Measurements from ENCODE around the gene RAB3IP. TPM values are rescaled to one million over a fixed set of nuclear protein-coding genes. Genes with fewer than 3 reads are reported as not detected.

Gene RAB3IP
- total RNA-seq, 1 donor from 2014 or later = 16.5 TPM

GRCh38 chr12:69698769-69699540, 39.7 kb upstream of the RAB3IP start, which contains the start of gene BEST3:
Gene BEST3, minus strand, starts transcription at chr12:69699303. Its CDS starts 1,505 bp downstream, at chr12:69697798.
- H3K36me3 Mint-ChIP-seq (ENCODE audit: unreplicated experiment) = no peaks in the 10 kb centered on the region
- peaks cover 3% of the 10 kb centered on the region for H3K27me3 Mint-ChIP-seq (ENCODE audit: unreplicated experiment)
- H3K4me1 Mint-ChIP-seq (ENCODE audit: unreplicated experiment) = no peaks in the 10 kb centered on the region
- H3K27ac Mint-ChIP-seq (ENCODE audit: unreplicated experiment) = no peak within 1 kb of the TSS
- TF ChIP-seq, protein P1, sequence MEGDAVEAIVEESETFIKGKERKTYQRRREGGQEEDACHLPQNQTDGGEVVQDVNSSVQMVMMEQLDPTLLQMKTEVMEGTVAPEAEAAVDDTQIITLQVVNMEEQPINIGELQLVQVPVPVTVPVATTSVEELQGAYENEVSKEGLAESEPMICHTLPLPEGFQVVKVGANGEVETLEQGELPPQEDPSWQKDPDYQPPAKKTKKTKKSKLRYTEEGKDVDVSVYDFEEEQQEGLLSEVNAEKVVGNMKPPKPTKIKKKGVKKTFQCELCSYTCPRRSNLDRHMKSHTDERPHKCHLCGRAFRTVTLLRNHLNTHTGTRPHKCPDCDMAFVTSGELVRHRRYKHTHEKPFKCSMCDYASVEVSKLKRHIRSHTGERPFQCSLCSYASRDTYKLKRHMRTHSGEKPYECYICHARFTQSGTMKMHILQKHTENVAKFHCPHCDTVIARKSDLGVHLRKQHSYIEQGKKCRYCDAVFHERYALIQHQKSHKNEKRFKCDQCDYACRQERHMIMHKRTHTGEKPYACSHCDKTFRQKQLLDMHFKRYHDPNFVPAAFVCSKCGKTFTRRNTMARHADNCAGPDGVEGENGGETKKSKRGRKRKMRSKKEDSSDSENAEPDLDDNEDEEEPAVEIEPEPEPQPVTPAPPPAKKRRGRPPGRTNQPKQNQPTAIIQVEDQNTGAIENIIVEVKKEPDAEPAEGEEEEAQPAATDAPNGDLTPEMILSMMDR (IDR thresholded peaks at IDR 0.05) = no peak
- no peak for DNase-seq (ENCODE audit: extremely low spot score, unreplicated experiment)
- H3K4me3 Mint-ChIP-seq (ENCODE audit: unreplicated experiment) = no peak within 1 kb of the TSS
- no peaks in the 10 kb centered on the region for H3K9me3 Mint-ChIP-seq (ENCODE audit: unreplicated experiment)

DNA sequence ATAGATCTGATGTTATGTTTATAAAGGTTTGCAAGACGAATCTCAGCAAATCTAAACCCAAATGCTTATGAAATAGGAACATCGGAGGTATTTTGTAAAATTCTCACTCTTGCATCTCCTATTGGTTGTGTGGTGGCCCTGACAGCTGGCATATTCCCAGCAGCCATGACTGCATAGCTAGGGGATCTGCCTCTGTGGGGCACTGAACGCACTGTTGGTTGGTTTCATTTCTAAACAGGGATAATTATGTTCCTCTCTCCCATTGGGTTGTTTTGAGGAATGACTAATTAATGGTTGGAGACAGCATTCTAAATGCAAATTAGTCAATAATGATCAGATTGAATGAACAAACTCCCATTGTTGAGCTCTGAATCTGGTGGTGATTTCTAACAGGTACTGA, 36.8 kb upstream of the RAB3IP start:
- Mint-ChIP-seq H3K36me3 (ENCODE audit: unreplicated experiment) (no peaks in the 10 kb centered on the region), H3K27me3 (ENCODE audit: unreplicated experiment) (peaks cover 3% of the 10 kb centered on the region)

GRCh38 chr12:69703146-69703642, 35.5 kb upstream of the RAB3IP start:
- peaks cover 3% of the 10 kb centered on the region for H3K27me3 Mint-ChIP-seq (ENCODE audit: unreplicated experiment)
- no peaks in the 10 kb centered on the region for H3K36me3 Mint-ChIP-seq (ENCODE audit: unreplicated experiment)
- no peaks in the 10 kb centered on the region for H3K9me3 Mint-ChIP-seq (ENCODE audit: unreplicated experiment)
- no peaks in the 10 kb centered on the region for H3K4me1 Mint-ChIP-seq (ENCODE audit: unreplicated experiment)
- no peak overlapping the region for H3K4me3 Mint-ChIP-seq (ENCODE audit: unreplicated experiment)
- no peak for DNase-seq (ENCODE audit: extremely low spot score, unreplicated experiment)
- TF ChIP-seq, protein P1 (IDR thresholded peaks at IDR 0.05) = no peak
- no peak overlapping the region for H3K27ac Mint-ChIP-seq (ENCODE audit: unreplicated experiment)

More for the DNA sequence above, 36.8 kb upstream of the RAB3IP start:
- Mint-ChIP-seq H3K9me3 (ENCODE audit: unreplicated experiment) (no peaks in the 10 kb centered on the region), H3K4me1 (ENCODE audit: unreplicated experiment) (no peaks in the 10 kb centered on the region), H3K4me3 (ENCODE audit: unreplicated experiment) (no peak overlapping the region), H3K27ac (ENCODE audit: unreplicated experiment) (no peak overlapping the region)
- TF ChIP-seq, protein P1 (IDR thresholded peaks at IDR 0.05) = no peak
- DNase-seq (ENCODE audit: extremely low spot score, unreplicated experiment) = no peak

DNA sequence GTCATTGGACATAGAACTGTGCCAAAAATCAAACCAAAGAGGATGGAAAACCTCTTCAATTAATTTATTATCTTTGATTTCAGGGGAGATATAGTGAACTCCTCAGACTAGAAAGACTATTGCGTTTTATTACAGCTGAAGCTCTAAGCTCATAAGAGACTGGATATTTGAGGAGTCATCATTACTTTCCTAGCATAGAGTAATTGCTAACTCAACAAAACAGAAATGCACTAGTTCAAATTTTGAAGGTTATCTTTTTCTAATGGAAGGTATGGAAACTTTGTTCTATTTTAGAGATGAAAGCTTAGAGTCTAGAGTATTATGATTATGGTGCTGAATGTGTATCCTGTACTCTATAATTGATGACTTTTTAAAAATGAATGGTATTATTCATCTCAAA, 34.3 kb upstream of the RAB3IP start:
- Mint-ChIP-seq H3K9me3 (ENCODE audit: unreplicated experiment) (peaks cover 5% of the 10 kb centered on the region), H3K27me3 (ENCODE audit: unreplicated experiment) (peaks cover 3% of the 10 kb centered on the region), H3K4me1 (ENCODE audit: unreplicated experiment) (no peaks in the 10 kb centered on the region), H3K27ac (ENCODE audit: unreplicated experiment) (no peak overlapping the region), H3K4me3 (ENCODE audit: unreplicated experiment) (no peak overlapping the region), H3K36me3 (ENCODE audit: unreplicated experiment) (no peaks in the 10 kb centered on the region)
- DNase-seq (ENCODE audit: extremely low spot score, unreplicated experiment) = no peak
- TF ChIP-seq, protein P1 (IDR thresholded peaks at IDR 0.05) = no peak

GRCh38 chr12:69708649-69709048, 30.0 kb upstream of the RAB3IP start:
- H3K9me3 Mint-ChIP-seq (ENCODE audit: unreplicated experiment) = peaks cover 5% of the 10 kb centered on the region
- no peaks in the 10 kb centered on the region for H3K4me1 Mint-ChIP-seq (ENCODE audit: unreplicated experiment)
- no peak overlapping the region for H3K4me3 Mint-ChIP-seq (ENCODE audit: unreplicated experiment)
- no peaks in the 10 kb centered on the region for H3K27me3 Mint-ChIP-seq (ENCODE audit: unreplicated experiment)
- TF ChIP-seq, protein P1 (IDR thresholded peaks at IDR 0.05) = no peak
- no peaks in the 10 kb centered on the region for H3K36me3 Mint-ChIP-seq (ENCODE audit: unreplicated experiment)
- no peak overlapping the region for H3K27ac Mint-ChIP-seq (ENCODE audit: unreplicated experiment)
- no peak for DNase-seq (ENCODE audit: extremely low spot score, unreplicated experiment)
